ENCODE measurements around the gene BCAS3.

BCAS3 gene

DNA sequence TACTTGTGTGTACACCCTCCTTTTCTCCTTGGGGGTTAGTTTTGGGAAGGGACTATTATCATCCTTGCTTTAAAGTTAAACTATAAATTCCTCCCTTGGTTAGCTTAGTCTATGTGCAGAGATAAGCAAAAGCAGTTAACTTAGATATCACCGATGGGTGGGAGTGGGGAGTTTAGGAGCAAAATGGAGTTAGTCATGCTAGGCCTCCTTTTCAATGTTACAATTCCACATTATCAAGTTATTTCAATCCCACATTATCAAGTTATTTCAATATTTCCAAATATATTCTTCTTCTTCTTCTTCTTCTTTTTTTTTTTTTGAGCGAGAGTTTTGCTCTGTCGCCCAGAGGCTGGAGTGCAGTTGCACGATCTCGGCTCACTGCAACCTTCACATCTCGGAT lies 1.7 kb upstream of the BCAS3 start:
- no peak for DNase-seq (ENCODE audit: low spot score)

DNA sequence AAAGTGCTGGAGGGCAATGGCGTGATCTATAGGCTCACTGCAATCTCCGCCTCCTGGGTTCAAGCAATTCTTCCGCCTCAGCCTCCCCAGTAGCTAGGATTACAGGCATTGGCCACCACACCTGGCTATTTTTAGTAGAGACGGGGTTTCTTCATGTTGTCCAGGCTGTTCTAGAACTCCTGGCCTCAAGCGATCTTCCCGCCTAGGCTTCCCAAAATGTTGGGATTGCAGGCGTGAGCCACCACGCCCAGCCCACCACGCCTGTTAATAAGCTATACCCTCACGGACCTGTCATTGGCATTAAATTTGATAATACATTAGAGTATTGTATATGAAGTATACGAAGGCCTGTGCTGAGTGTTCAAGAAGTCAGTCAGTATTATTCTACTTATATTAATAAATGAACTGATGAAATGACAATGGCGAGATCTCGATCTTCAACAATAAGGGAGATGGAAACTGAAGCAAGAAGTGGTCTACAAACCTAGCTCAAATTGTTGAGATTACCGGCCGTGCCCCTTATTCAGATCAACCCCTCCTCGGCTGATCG lies 818 bp upstream of the BCAS3 start:
- DNase-seq (ENCODE audit: low spot score): no peak

DNA sequence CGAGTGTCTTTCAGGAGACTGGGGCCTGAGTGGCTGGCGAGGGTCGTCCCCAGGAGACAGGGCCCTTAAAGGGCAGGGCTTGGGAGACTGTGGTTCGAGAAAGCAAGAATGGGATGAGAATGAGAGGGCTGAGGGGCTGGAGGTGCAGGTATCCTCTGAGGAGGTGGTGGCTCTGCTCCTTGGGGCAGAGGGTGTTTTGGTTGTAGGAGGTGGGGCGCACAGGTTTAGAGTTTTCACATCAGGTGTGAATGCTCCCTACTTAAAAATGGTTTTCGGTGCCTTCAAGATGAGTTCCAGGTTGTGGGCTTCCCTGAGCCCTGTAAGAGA lies 430 bp downstream of the BCAS3 start:
- DNase-seq (ENCODE audit: low spot score): no peak

DNA sequence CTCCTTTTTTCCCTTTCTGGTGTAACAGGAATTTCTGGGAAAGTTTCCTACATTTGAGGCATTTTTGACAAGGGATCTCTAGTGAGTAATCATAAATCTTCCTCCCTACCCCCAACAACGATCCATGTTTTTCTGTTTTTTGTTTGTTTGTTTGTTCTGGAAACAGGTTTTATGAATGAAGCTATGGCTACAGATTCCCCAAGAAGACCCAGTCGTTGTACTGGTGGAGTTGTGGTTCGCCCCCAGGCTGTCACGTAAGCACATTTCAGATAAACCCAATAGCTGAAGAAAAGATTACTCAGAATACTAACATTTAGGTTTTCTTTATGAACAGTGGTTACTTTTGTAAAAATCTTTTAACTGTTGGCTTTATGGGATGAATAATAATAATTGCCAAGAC lies 1.6 kb downstream of the BCAS3 start:
- no peak for DNase-seq (ENCODE audit: low spot score)

DNA sequence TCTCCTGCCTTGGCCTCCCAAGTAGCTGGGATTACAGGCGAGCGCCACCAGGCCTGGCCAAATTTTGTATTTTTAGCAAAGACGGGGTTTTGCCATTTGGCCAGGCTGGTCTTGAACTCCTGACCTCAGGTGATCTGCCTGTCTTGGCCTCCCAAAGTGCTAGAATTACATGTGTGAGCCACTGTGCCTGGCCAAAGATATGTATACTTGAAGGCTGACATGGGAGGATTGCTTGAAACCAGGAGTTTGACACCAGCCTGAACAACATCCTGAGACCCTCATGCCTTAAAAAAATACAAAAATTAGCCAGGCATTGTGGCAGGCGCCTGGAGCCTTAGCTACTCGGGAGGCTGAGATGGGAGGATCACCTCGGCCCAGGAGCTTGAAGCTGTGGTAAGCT lies 3.1 kb downstream of the BCAS3 start:
- DNase-seq (ENCODE audit: low spot score): no peak

DNA sequence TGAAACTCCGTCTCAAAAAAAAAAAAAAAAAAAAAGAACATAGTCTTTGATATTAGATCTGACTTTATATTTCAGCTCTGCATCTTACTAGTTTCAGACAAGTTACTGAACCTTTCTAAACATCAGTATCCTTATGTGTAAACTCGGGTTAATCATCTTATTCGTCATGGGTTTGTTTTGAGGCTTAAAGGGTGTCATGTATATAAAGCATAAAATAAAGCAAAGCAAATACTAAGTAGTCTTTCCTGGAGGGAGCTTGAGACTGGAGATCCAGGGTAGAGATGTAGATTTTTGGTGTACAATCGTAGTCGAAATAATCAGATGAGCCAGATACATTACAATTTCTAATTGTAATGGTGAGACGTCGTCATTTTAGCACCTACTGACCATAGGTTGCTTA lies 7.8 kb downstream of the BCAS3 start:
- no peak for DNase-seq (ENCODE audit: low spot score)

DNA sequence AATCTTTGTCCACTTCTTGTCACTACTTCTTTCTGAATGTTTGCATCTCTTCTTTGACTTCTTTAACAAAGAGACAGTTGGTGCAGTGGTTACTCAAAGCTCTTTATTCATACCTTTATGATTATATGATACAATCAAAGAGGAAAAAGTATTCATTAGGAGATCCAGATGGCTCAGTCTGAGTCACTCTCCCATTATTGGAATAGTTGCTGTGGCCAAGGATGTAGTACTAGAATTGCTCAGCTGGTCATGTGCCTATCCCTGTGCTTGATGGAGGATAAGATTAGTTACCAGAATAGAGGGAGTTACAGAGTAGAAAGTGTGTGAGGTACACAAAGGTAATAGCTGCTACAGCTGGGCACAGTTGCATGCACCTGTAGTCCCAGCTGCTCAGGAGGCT lies 18.3 kb downstream of the BCAS3 start:
- no peak for DNase-seq (ENCODE audit: low spot score)

DNA sequence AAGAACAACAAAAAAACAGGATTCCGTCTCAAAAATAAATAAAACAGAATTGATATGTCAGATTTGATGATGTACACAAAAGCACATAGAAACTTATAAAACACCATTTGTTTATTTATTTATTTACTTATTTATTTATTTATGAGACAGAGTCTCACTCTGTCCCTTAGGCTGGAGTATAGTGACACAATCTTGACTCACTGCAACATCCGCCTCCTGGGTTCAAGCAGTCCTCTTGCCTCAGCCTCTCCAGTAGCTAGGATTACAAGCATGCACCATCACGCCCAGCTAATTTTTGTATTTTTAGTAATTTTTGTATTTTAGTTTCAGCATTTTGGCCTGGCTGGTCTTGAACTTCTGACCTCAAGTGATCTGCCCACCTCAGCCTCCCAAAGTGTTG lies 21.4 kb downstream of the BCAS3 start:
- no peak for DNase-seq (ENCODE audit: low spot score)

DNA sequence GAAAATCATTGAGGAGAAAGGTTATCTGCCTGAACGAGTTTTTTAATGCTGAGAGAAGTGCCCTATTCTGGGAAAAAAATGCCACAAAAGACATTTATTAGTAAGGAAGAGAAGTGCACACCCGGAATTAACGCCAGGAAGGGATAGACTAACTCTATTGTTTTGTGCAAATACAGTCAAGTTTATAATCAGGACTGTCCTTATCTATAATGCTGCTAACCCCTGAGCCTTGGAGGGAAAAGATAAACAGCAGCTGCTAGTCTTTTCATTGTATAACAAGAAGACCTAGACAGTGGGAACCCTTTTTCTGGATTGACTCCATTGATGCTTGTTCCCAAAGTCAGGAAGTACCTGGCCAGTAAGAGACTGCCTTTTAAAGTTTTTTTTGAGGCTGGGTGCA lies 26.5 kb downstream of the BCAS3 start:
- DNase-seq (ENCODE audit: low spot score): no peak

DNA sequence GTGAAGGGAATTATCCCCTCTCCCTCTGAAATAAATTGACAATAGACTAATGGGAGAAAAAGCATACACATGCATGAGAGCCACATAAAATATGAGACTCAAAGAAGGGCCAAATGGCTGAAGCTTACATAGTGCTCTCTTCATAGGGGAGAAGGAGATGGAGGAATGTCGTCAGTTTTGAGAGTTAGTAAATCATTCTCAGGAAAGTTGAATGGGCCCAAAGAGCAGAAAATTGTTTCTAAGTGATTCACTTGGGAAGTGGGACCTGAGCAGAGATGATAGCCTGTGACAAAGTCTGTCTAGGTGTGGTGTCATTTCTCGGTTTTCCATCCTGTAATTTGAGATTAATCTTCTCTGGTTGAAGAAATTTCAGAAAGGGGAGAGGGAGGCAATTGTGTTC lies 35.0 kb downstream of the BCAS3 start:
- no peak for DNase-seq (ENCODE audit: low spot score)

DNA sequence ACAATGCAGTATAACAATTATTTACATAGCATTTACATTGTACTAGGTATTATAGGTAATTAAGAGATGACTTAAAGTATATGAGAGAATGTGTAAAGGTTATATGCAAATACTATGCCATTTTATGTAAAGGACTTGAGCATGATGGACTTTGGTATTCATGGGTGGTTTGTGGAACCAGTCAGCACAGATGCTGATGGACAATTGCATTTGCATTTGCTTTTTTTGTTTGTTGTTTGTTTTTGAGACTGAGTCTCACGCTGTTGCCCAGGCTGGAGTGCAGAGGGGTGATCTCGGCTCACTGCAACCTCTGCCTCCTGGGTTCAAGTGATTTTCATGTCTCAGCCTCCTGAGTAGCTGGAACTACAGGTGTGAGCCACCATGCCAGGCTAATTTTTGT lies 36.0 kb downstream of the BCAS3 start:
- no peak for DNase-seq (ENCODE audit: low spot score)

DNA sequence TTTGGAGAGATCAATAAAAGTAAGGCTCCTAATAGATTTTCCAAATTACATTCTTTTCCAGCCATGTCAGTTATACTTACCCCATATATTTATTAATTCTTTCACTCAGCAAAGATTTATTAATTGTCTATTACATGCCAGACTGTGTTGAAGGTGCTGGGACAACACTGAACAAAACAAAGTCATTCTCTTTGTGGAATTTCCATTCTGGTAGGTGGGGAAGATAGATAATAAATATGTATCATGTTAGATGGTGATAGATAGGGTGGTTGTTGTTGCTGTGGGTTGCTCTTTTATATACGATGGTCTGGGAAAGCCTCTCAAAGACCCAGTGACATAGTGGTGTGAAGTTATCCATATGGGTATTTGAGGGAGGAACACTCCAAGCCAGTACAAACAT lies 39.1 kb downstream of the BCAS3 start:
- no peak for DNase-seq (ENCODE audit: low spot score)

DNA sequence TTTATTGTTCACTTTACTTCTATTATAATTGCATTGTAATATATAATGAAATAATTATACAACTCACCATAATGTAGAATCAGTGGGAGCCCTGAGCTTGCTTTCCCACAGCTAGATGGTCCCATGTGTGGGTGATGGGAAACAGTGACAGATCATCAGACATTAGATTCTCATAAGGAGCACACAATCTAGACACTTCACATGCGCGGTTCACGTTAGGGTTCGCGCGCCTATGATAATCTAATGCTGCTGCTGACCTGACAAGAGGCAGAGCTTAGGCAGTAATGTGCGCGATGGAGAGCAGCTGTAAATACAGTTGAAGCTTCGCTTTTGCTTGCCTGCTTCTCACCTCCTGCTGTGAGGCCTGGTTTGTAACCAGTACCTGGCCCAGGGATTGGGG lies 40.2 kb downstream of the BCAS3 start:
- no peak for DNase-seq (ENCODE audit: low spot score)

DNA sequence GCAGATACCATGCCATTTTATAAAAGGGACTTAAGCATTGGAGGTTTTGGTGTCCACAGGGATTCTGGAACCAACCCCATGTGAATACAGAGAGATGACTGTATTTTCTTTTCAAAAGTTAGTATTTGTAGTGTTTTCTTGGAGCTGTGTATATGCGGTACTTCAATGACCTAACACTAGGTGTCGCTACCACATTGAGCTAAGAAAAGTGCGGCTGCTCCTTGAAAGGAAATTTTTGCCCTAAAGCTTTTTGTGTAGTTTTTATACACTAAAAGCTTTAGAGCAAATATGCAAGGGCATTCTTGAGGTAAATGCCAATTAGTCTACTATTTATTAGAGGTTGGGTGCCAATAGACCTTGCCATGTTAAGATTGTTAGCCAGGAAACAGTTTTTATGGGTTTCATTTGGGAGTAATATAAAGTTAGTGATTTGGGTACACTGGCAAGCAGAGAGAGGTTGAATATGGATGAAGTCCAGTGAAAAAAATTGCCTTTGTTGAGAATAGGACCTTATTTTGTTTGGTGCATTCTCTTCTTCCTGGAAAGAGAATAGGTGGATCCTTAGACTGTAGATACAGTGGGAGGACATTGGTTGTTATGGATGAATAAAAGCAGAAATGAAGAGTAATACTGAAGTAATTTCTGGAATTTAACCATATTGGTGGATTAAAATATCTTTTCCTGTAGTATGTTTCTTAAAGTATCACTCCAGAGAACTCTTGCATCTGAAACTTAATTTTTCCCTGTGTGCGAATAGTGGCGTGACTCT lies 43.3 kb downstream of the BCAS3 start:
- DNase-seq (ENCODE audit: low spot score): peak; percentile 81

DNA sequence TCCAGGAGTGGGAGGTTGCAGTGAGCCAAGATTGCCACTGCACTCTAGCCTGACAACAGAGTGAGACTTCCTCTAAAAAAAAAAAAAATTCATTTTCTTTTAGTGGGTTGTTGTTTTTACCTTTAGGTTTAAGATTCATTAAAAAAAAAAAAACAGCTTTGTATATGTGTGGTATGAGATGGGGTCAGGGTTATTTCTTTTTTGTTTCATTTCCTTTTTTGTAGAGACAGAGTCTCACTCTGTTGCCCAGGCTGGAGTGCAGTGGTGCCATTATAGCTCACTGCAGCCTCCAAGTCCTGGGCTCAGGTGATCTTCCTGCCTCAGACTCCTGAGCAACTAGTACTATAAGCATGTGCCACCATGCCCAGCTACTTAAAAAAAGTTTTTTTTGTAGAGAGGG lies 47.0 kb downstream of the BCAS3 start:
- DNase-seq (ENCODE audit: low spot score): no peak

DNA sequence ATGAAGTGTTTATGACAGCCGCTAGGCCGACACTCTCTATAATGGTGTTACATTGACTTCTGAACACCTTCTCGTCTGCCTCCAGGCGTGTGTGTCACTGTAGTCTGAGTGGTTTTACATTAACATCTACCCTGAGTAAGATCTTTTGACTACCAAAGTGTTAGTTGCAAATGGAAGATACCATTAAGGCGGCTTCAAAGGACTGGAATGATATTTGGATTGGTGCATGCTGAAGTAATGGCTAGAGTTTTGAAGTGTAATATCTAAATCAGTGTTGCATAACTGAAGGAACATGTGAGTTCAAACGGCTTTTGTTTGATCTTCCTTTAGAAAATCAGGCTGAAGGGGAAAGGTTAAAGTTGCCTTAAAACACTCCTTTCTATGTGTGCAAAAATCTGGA lies 52.2 kb downstream of the BCAS3 start:
- no peak for DNase-seq (ENCODE audit: low spot score)

DNA sequence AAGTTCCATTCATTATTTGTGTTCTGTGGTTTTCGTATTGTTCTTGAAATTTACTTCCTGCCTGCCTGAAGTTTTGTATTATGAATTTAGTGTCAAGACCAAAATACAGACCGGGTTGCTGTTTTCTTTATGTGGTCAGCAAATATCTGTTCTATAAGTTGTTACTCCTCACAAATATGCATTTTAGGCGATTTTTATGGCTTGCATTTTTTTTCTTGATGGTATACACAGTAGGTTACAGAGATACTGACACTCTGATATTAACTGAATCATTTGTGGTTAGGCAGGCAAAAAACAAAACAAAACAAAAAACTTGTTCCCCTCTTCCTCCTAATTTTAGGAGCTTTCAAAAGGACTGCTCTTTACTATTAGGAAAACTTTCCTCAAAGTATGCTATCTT lies 52.6 kb downstream of the BCAS3 start:
- no peak for DNase-seq (ENCODE audit: low spot score)

DNA sequence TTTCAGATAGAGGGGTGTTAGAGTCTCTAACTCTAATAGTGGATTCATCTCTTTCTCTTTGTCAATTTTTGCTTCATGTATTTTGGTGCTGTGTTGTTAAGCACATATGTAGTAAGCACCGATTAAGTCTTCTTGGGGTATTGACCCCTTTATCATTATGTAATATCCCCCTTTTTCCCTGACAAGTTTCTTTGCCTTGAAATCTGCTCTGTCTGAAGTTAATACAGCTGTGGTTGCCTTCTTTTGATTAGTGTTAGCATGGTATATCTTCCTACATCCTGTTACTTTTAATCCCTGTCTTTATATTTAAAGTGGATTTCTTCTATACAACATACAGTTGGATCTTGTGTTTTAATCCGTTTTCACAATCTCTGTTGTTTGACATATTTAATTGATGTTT lies 60.6 kb downstream of the BCAS3 start:
- DNase-seq (ENCODE audit: low spot score): no peak

DNA sequence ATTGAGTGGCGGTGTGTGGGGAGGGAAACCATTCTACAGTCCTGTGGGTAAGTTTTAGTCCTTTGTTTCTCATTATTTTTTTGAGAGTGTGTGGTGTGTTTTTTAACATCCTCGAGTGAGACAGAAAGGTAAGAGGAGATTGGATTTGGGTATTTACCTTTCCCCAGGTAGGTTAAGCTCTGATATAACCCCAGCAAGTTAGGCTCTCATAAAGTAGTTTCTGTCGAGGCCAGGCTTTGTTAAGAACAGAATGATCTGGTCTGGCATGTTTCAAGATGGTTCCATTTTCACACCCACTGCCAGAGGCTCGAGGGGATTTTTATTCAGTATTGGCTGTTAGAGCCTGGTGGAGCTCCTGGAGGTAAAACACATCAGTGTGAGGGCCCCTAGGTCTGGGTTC lies 62.9 kb downstream of the BCAS3 start:
- DNase-seq (ENCODE audit: low spot score): no peak

DNA sequence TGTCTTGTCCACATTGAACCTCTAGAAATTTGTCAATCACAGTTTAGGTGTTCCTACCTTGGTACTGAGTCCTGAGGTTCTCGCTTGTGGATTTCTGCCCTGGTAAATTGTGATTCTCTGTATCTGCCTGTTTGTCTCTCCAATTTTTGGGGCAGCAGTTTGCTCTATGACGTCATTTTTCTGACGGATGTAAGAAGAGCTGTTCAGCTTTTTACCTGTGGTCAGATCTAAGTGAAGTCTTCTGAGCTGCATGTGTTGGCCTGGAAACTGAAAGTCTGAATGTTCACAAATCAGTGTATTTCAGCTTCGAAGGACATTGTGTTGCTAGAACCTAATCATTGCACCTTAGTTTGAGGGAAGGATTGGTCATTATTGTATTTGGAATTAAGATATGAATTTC lies 63.4 kb downstream of the BCAS3 start:
- no peak for DNase-seq (ENCODE audit: low spot score)

DNA sequence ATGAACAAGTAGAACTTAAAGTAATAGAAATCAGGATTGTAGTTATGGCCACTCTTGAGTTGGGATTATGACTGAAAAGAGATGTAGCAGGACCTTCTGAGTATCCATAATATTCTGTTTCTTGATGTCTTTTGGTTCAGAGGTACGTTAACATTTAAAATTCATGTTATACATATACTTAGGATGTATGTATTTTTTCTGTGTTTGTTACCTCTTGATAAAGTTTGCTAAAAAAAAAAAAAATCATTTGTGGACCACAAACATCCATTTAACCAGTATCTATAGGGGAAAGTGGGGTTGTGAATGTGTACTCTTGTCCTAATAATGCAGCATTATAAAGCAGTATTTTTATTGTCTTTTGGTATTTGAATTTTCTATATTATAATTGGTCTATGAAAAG lies 65.6 kb downstream of the BCAS3 start:
- DNase-seq (ENCODE audit: low spot score): no peak

DNA sequence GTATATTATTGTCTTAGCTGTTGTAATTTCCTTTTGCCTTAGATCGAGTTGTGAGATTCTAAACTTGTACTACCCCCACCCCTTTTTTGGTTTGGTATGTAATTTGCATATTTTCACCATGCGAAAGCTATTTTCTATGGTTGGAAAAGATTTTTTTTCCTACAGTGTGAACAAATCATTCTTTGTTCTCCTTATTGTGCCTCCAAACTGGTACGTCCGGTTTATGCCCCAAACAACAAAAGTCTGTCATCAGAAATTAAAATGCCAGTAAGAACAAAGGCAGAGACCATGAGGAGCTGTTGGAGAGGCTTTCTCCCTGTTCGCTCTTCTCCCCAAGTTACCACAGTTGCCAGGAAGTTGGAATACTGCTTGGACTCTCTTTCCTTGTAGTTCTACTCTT lies 66.1 kb downstream of the BCAS3 start:
- peak; percentile 77 for DNase-seq (ENCODE audit: low spot score)

DNA sequence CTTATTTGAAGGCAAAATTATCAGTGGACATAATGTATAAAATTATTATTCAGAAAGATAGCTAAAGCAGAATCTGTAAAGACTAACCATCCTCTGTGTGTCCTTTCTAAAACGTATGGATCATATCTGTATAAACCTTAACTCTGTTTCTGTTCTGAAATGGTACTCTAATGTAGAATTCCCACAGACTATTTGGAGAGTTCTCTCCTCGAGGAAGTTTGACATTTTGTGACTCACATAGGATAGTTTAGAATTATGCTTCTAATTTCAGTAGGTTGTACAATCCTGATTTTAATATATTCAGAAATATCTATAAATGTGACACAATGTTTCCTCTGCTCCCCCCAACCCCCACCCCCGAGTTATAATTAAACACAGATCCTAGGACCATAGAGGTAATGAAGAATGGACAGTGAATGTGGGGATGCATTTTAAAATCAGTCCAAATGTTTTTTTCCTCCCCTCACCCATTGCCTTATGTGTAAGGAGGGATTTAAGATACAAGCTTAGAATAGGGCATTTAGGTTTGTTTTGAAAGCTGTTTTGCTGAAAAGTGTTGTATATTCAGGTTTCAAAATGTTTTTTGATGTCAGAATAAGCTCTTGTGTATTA lies 66.8 kb downstream of the BCAS3 start:
- DNase-seq (ENCODE audit: low spot score): no peak

DNA sequence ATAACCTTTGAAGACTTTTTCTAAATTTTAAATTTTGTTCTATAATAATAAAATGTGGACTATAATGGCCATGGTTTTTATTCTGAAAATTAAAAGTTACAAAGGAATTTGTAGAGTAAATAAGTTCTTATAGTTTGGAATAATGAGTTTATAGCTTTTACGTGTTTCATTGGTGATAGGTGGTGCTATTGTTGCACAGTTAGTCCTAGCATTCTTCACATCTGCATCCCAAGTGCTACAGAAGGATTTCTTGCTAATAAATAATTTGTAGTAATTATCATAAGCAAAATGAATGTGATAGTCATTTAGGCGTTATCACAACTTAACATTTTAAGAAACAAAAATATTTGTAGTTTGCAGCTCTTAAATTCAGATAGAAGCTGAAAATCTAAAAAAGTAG lies 67.9 kb downstream of the BCAS3 start:
- DNase-seq (ENCODE audit: low spot score): peak; percentile 66
